Kidney (tissue), 14 donors: Measurements from ENCODE around the gene PRMT9. TPM values are rescaled to one million over a fixed set of nuclear protein-coding genes. Genes with fewer than 3 reads are reported as not detected.
A peak's percentile ranks its signal among the peaks of the same experiment; 100 is the strongest.

Experiments
- DNase-seq, 5 donors: peaks; one replicate each; pipeline ENCODE4 v3.0.0-alpha.2; 2013 to 2020
- FAIRE-seq: peaks from 2 replicates; lab custom pipeline; 2012; peaks lifted over from hg19 to GRCh38; lab: Jason Lieb, UNC
- H3K27ac ChIP-seq, 2 donors: one replicate each; pipeline ENCODE4 v1.7.0; 2013; ENCODE audit warnings: low read depth in 2 of 2, low read length in 2 of 2, inconsistent platforms in 1 of 2
- H3K27me3 ChIP-seq: one replicate; pipeline ENCODE4 v1.7.1; 2013; ENCODE audit warnings: low read length, inconsistent platforms; ENCODE audit not compliant: control insufficient read depth, insufficient read depth
- H3K36me3 ChIP-seq, 3 donors: one replicate each; pipeline versions ENCODE4 v1.7.0 to v1.7.1; 2013; ENCODE audit warnings: low read length in 3 of 3, control low read depth in 1 of 3, inconsistent platforms in 1 of 3; ENCODE audit not compliant: insufficient read depth in 3 of 3, control insufficient read depth in 2 of 3
- H3K4me1 ChIP-seq, 3 donors: one replicate each; pipeline versions ENCODE4 v1.7.0 to v1.7.1; 2013; ENCODE audit warnings: low read length in 3 of 3, inconsistent platforms in 1 of 3, low read depth in 1 of 3; ENCODE audit not compliant: control insufficient read depth in 2 of 3, insufficient read depth in 2 of 3
- H3K4me3 ChIP-seq, 3 donors: one replicate each; pipeline versions ENCODE4 v1.7.0 to v1.8.1; 2013; ENCODE audit warnings: low read length in 3 of 3, control low read depth in 1 of 3, inconsistent platforms in 1 of 3
- H3K9ac ChIP-seq, 3 donors: one replicate each; pipeline versions ENCODE4 v1.7.0 to v1.7.1; 2013; ENCODE audit warnings: low read length in 3 of 3, control low read depth in 1 of 3, inconsistent platforms in 1 of 3
- H3K9me3 ChIP-seq, 3 donors: one replicate each; pipeline versions ENCODE4 v1.7.0 to v1.7.1; 2013; ENCODE audit warnings: low read length in 3 of 3, control low read depth in 1 of 3, inconsistent platforms in 1 of 3; ENCODE audit not compliant: control insufficient read depth in 2 of 3, insufficient read depth in 1 of 3
- intact Hi-C: fragments of 100-400 bp; cut with DNase I; formaldehyde crosslinking; loops from one replicate; pipeline ENCODE4 v1.11.1; 2022
- polyA plus RNA-seq: library from polyadenylated mRNA; stranded (reverse); fragments of 350-450 nt; fragmentation: Illumina TruSeq; extraction: RNeasy Lipid Tissue Mini Kit (QIAGEN cat#74804); gene quantifications from one replicate; pipeline ENCODE4 v1.2.3, GENCODE V29; 2014; ENCODE audit warnings: low read depth, low replicate concordance; ENCODE audit not compliant: insufficient read depth
- total RNA-seq: library from RNA; stranded (reverse); fragmentation: NEBNext Ultra II Directional; extraction: Animal tissue kit (Norgen Biotek cat#: 25700); gene quantifications from one replicate; pipeline ENCODE4 v1.2.1, GENCODE V29; 2021
- TF ChIP-seq, protein P1 (sequence below): IDR thresholded peaks from 3 replicates; pipeline ENCODE4 v1.5.1; 2012; ENCODE audit warnings: mild to moderate bottlenecking, moderate library complexity, borderline replicate concordance; ENCODE audit not compliant: insufficient read depth; ENCODE audit errors: extremely low read depth
- donor health status: control.
- donor health status: control.
- donor health status: control.
- donor health status: control.
- donor health status: control.
- donor health status: DM: yes; HTN: yes; CAD: no.
- donor health status: Normal renal cell carcinoma (clear cell type).

PRMT9 gene
- total and polyA plus RNA-seq, 2 donors from 2014 or later, result 7.6 to 11.7 TPM

DNA sequence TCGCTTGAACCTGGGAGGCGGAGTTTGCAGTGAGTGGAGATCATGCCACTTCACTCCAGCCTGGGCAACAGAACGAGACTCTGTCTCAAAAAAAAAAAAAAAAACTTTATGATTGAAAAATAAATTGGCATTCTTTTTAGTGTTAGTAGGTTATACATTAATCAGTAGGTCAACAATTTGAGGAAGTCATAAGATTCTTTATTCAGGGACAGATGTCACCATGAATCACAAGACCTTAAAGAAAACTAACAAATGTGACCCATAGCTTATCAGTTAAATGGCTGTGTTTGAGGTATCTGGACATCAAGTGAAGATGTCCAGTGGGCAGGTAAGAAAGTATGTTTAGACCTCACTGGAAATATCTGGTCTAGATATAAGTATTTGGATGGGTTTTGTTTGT lies 9.3 kb upstream of the PRMT9 start:
- H3K9me3 ChIP-seq, result no peaks in the 10 kb centered on the region
- no peaks in the 10 kb centered on the region for H3K27me3 ChIP-seq
- intact Hi-C loops, result no loop called here
- DNase-seq, result no peak
- H3K27ac ChIP-seq, result no peak overlapping the region
- H3K9ac ChIP-seq, result no peak overlapping the region
- H3K4me1 ChIP-seq, result no peaks in the 10 kb centered on the region
- no peak overlapping the region for H3K4me3 ChIP-seq
- TF ChIP-seq, protein P1, sequence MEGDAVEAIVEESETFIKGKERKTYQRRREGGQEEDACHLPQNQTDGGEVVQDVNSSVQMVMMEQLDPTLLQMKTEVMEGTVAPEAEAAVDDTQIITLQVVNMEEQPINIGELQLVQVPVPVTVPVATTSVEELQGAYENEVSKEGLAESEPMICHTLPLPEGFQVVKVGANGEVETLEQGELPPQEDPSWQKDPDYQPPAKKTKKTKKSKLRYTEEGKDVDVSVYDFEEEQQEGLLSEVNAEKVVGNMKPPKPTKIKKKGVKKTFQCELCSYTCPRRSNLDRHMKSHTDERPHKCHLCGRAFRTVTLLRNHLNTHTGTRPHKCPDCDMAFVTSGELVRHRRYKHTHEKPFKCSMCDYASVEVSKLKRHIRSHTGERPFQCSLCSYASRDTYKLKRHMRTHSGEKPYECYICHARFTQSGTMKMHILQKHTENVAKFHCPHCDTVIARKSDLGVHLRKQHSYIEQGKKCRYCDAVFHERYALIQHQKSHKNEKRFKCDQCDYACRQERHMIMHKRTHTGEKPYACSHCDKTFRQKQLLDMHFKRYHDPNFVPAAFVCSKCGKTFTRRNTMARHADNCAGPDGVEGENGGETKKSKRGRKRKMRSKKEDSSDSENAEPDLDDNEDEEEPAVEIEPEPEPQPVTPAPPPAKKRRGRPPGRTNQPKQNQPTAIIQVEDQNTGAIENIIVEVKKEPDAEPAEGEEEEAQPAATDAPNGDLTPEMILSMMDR, result no peak
- FAIRE-seq, result no peak
- H3K36me3 ChIP-seq, result no peaks in the 10 kb centered on the region

DNA sequence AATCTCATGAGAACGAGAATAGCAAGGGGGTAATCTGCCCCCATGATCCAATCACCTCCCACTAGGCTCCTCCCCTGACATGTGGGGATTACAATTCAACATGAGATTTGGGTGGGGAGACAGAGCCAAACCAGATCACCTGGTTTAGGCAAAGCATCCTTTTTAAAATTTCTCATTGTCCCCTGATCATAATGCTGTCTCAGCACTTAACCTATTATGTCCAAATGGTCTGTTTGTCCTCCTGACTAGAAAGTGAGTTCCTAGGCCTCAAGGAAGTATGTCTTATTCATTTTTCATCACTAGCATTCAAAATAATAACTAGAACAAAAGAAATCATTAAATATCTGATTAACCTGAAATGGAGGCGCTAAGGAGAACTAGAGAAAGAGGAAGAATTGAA lies 7.9 kb upstream of the PRMT9 start:
- intact Hi-C loops, result no loop called here
- no peak overlapping the region for H3K27ac ChIP-seq
- no peak for DNase-seq
- H3K4me3 ChIP-seq, result no peak overlapping the region
- TF ChIP-seq, protein P1, result no peak
- no peak overlapping the region for H3K9ac ChIP-seq
- FAIRE-seq, result no peak
- H3K9me3 ChIP-seq, result no peaks in the 10 kb centered on the region
- no peaks in the 10 kb centered on the region for H3K36me3 ChIP-seq
- H3K4me1 ChIP-seq, result no peaks in the 10 kb centered on the region
- no peaks in the 10 kb centered on the region for H3K27me3 ChIP-seq

DNA sequence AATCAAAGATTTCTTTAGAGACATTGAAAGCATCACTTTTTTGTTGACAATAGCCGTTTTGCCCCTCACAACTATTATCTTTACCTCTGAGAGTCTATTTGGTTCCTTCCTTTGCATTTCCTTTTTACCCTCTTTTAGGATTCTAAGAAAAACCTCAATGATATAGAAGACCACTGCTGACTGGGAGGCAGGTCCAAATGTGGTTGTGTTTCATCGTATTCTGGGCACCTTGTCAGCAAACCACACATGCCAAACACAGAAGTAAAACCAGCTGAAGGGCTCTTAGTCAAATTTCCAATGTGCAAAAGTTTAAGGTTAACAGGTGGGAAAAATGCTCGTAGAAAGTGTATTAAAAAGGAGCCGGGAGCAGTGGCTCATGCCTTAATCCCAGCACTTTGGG lies 5.1 kb upstream of the PRMT9 start:
- Histone ChIP-seq H3K9me3 (no peaks in the 10 kb centered on the region), H3K4me3 (no peak overlapping the region), H3K36me3 (no peaks in the 10 kb centered on the region), H3K9ac (no peak overlapping the region), H3K4me1 (peaks cover 0 to 7% (median 0%) of the 10 kb centered on the region in 3 donors), H3K27ac (no peak overlapping the region), H3K27me3 (no peaks in the 10 kb centered on the region)
- TF ChIP-seq, protein P1, result no peak
- FAIRE-seq (no peak), DNase-seq (no peak)
- intact Hi-C loops, result no loop called here

DNA sequence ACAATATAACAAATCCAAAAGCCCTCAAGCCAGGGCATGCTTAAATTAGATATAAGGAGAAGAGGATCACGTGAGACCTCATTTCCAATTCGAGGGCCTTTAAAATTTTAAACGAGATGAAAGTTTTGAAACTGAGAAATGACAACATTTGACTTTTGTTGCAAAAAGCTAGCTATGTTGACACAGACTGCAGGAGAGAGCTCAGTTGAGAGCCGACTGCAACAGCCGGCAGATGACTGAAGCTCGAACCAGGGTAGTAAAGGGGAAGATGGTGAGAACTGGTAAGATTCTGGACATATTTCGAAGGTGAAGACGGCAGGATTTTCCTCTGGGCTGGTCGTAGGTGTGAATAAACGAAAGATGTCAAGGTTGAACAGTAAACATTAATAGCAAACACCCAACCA lies 773 bp downstream of the PRMT9 start:
- Histone ChIP-seq H3K9me3 (no peaks in the 10 kb centered on the region), H3K9ac (peak overlapping the region; percentile 74 to 93 (median 81)), H3K36me3 (peaks cover 0 to 4% (median 0%) of the 10 kb centered on the region in 3 donors), H3K4me1 (peaks cover 0 to 9% (median 3%) of the 10 kb centered on the region in 3 donors), H3K27ac (peak overlapping the region; percentile 66 to 95), H3K4me3 (peak overlapping the region; percentile 73 to 94 (median 90)), H3K27me3 (no peaks in the 10 kb centered on the region)
- TF ChIP-seq, protein P1, result no peak
- intact Hi-C loops, result no loop called here
- FAIRE-seq (no peak), DNase-seq (peak in 4 of 5 donors; percentile 16 to 52 (median 48))
